ENCODE data around the gene THAP7. TPM values are rescaled to one million over a fixed set of nuclear protein-coding genes. Genes with fewer than 3 reads are reported as not detected.

The THAP7 gene
- total RNA-seq, 6 donors from 2014 or later, result 18.9 to 52.4 (median 32.0) TPM

DNA sequence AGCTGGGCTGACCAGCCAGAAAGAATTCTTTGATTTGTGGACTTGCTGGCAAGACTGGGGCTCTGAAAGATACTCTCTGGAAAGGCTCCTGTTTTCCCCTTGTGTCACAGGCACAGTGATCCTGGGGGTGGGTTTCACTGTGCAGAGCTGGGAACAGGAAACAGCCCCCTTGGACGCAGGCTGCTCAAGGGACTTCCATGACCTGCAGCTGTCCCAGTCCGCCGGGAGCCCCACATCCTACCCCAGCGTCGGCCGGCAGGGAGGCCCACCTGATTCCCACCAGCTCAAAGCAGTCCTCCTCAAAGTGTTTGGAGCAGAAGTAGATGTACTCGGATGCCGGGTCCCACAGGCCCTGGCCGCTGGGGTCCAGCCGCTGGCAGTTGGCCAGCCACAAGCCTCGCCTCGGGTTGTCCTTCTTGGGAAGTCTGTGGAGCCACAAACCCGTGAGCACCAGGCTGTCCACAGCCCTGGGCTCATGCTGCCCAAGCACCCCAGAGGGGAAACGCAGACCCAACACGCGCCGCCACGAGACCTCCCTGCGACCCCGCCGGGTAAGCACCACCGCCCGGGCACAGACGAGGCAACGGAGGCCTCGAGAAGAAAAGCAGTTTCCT is 824 bp downstream of the THAP7 start:
- Histone ChIP-seq H3K4me1 (peaks cover 22 to 39% (median 29%) of the 10 kb centered on the region in 4 donors), H3K27me3 (no peaks in the 10 kb centered on the region), H3K36me3 (peaks cover 0 to 41% (median 28%) of the 10 kb centered on the region in 4 donors), H3K9me3 (no peaks in the 10 kb centered on the region), H3K27ac (peak overlapping the region; percentile 96 to 99 (median 98)), H3K4me3 (peak overlapping the region; percentile 61 to 85 (median 70))
- TF ChIP-seq EP300 (IDR thresholded peaks at IDR 0.05) (no peak), POLR2AphosphoS5 (IDR thresholded peaks at IDR 0.05) (no peak), POLR2A (IDR thresholded peaks at IDR 0.05) (no peak)
- TF ChIP-seq, protein P1, sequence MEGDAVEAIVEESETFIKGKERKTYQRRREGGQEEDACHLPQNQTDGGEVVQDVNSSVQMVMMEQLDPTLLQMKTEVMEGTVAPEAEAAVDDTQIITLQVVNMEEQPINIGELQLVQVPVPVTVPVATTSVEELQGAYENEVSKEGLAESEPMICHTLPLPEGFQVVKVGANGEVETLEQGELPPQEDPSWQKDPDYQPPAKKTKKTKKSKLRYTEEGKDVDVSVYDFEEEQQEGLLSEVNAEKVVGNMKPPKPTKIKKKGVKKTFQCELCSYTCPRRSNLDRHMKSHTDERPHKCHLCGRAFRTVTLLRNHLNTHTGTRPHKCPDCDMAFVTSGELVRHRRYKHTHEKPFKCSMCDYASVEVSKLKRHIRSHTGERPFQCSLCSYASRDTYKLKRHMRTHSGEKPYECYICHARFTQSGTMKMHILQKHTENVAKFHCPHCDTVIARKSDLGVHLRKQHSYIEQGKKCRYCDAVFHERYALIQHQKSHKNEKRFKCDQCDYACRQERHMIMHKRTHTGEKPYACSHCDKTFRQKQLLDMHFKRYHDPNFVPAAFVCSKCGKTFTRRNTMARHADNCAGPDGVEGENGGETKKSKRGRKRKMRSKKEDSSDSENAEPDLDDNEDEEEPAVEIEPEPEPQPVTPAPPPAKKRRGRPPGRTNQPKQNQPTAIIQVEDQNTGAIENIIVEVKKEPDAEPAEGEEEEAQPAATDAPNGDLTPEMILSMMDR (IDR thresholded peaks at IDR 0.05), result no peak
- DNase-seq (peak in 1 of 2 donors; percentile 90), ATAC-seq (ENCODE audit: low FRiP score in 2 of 2) (no peak)
- WGBS, 2 donors, result 0 to 1% methylated on average over 1 to 22 of the region's 26 CpGs

DNA sequence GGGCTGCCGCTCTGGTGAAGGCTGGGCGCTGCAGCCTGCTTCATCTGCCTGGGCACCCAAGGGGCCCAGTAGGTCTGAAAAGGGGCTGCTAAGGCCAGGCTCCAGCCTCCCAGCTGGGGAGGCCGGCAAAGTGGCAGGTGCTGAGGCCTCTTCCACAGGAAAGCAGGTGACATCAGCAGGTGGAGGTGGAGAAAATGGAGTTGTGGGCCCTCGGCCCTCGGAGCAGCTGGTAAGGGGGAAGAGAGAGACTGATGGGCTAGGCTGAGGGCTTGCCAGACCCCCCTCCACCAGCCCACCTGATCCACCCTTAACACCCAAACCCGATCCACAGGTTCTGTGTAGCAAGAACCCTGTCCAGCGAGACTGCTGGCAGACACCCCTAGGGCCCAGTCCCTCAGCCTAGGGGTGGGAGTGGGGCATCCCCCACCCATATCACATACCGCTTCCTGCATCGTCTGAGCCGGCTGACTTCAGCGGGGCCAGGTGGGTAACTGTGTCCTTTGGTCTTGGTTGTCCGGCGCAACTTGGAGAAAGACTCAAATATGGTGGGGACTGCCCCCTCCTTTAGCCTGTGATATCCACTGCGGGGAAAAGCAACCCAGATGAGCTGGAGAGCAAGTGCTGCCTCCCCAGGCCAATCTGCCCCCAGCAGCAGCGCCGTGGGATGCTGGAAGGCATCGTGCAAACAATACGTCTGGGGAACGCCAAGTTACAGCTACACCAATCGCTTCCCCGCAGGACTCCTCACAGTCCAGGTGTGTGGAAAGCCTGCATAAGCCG is 1.5 kb downstream of the THAP7 start:
- no peak for TF ChIP-seq POLR2AphosphoS5 (IDR thresholded peaks at IDR 0.05)
- TF ChIP-seq POLR2A (IDR thresholded peaks at IDR 0.05), result no peak
- TF ChIP-seq EP300 (IDR thresholded peaks at IDR 0.05), result no peak
- TF ChIP-seq, protein P1 (IDR thresholded peaks at IDR 0.05), result no peak
- ATAC-seq (ENCODE audit: low FRiP score in 2 of 2) (no peak), DNase-seq (no peak)
- H3K36me3 ChIP-seq, result peaks cover 0 to 47% (median 33%) of the 10 kb centered on the region in 4 donors
- H3K27ac ChIP-seq, result peak overlapping the region; percentile 96 to 99 (median 98)
- H3K4me1 ChIP-seq, result peaks cover 22 to 39% (median 29%) of the 10 kb centered on the region in 4 donors
- 57 to 88% methylated on average over 6 to 15 of the region's 22 CpGs for WGBS, 2 donors
- peak overlapping the region; percentile 61 to 85 (median 70) for H3K4me3 ChIP-seq
- H3K27me3 ChIP-seq, result no peaks in the 10 kb centered on the region
- H3K9me3 ChIP-seq, result no peaks in the 10 kb centered on the region

DNA sequence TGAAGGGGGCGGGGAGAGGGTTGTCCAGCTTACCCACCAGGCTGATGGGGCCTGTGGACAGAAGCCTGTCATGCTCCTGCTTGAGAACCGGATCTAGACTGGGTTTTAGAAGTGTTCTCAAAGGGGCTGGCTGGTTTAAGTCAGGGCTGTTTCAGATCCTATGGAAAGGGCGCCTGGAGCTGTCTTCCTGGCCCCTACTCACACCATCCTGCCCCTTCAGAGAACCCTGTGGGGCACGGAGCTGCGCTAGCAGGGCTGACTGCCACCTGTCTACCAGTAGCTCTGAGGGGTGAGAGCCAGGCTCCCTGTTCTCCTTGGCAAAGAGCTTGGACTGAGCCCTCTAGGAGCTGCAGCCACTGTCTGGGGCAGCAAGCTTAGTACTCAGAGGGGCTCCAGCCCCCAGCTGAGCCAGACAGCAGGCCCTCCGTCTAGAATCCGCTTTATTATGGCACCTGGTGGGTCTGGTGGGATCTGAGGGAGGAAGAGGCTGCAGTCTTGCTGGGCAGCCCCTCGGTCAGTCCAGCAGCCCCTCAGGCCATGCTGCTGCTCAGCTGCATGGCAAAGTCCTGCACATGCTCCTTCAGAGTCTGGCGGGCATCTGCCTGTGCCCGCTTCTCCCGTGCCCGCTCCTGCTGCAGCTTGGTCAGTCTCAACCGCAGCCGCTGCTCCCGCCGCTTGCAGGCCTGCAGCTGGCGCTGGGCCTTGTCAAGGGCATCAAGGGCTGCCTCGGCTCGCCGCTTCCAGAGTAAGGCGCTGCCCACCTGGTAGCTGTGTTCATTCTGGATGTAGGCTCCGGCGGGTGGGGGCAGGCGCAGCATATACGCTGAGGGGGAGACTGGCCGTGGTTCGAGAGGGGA is 2.3 kb downstream of the THAP7 start:
- peaks cover 22 to 39% (median 29%) of the 10 kb centered on the region in 4 donors for H3K4me1 ChIP-seq
- ATAC-seq (ENCODE audit: low FRiP score in 2 of 2), result no peak
- 96 to 97% methylated on average over 8 to 27 of the region's 27 CpGs for WGBS, 2 donors
- H3K27ac ChIP-seq, result peak overlapping the region in 1 of 4 donors; percentile 96
- peak overlapping the region in 1 of 4 donors; percentile 85 for H3K4me3 ChIP-seq
- peak in 1 of 2 donors; percentile 82 for DNase-seq
- TF ChIP-seq, protein P1 (IDR thresholded peaks at IDR 0.05), result no peak
- TF ChIP-seq POLR2A (IDR thresholded peaks at IDR 0.05), result no peak
- H3K27me3 ChIP-seq, result no peaks in the 10 kb centered on the region
- H3K36me3 ChIP-seq, result peaks cover 0 to 55% (median 38%) of the 10 kb centered on the region in 4 donors
- no peaks in the 10 kb centered on the region for H3K9me3 ChIP-seq

DNA sequence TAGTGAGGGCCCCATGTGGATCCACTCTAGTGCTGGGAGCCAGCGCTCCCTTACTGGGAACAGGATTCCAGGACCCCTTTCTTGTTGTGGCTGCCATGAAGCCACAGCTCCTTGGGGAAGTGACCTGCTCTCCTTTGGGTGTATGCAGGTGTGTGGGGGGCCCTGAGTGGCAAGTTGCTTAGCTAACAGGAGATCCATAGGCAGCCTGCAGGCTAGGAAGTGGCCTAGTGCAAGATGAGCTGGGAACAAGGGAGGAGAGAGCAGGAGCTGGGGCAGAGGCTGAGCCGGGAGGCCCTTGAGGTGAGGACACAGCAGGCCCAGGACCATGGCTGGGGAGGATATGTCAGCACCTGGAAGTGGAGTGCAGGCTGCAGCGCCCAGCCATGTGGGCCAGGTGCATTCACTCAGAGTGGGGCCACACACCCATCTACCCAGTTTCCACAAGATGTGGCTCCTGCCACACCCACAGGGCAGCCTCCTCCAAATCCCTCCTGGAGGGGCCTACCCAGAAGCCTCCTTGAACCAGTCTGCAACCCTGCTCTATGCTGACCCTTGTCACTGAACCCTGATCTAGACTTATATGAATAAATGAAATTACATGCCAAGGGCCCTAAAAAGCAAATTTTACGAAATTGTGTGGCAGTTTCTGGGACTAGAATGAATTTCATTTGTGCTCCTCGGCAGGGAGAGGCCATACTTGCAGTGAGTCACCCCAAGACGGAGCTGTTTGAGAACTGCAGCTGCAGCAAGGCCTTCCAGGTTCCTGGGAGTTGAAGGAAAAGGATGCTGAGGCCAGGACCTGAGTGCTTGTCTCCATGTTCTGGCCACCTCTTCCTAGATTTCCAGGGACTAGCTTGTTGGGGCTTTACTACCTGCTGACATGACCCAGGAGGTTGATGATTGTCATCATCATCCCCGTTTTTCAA is 3.2 kb downstream of the THAP7 start:
- H3K27me3 ChIP-seq, result no peaks in the 10 kb centered on the region
- 63 to 81% methylated on average over 4 to 7 of the region's 7 CpGs for WGBS, 2 donors
- H3K27ac ChIP-seq, result no peak overlapping the region

More for the DNA sequence above, 3.2 kb downstream of the THAP7 start:
- TF ChIP-seq, protein P1 (IDR thresholded peaks at IDR 0.05), result no peak
- no peak for TF ChIP-seq POLR2AphosphoS5 (IDR thresholded peaks at IDR 0.05)
- TF ChIP-seq EP300 (IDR thresholded peaks at IDR 0.05), result no peak
- no peak for TF ChIP-seq POLR2A (IDR thresholded peaks at IDR 0.05)
- H3K4me3 ChIP-seq, result no peak overlapping the region
- peaks cover 22 to 36% (median 27%) of the 10 kb centered on the region in 4 donors for H3K4me1 ChIP-seq
- ATAC-seq (ENCODE audit: low FRiP score in 2 of 2) (no peak), DNase-seq (no peak)
- peaks cover 0 to 64% (median 47%) of the 10 kb centered on the region in 4 donors for H3K36me3 ChIP-seq
- H3K9me3 ChIP-seq, result no peaks in the 10 kb centered on the region
